ENCODE data around the gene RASAL3.
"Not testable (repeated sequence)": the region's sequence is repeated elsewhere in the genome, so short reads cannot be mapped to it uniquely, and the experiment has no call there.

The RASAL3 gene

GRCh38 chr19:15476325-15476724 is 12.0 kb upstream of the RASAL3 start:
- no peak overlapping the region for H3K4me3 ChIP-seq
- H3K27ac ChIP-seq: no peak overlapping the region
- no peak for TF ChIP-seq FOXP2 (optimal IDR thresholded peaks at IDR 0.05; ENCODE audit: control extremely low read depth, extremely low read length, insufficient read depth)
- no peak for TF ChIP-seq POLR2AphosphoS5 (IDR thresholded peaks at IDR 0.05; ENCODE audit: borderline replicate concordance, low read depth, low read length)
- no peak for TF ChIP-seq EZH2 (IDR thresholded peaks at IDR 0.05)
- no peak for DNase-seq (ENCODE audit: low read depth, low spot score)
- H3K9ac ChIP-seq (ENCODE audit: insufficient read length): no peak overlapping the region
- no peaks in the 10 kb centered on the region for H3K9me3 ChIP-seq (ENCODE audit: low read depth, low read length)
- no peaks in the 10 kb centered on the region for H3K36me3 ChIP-seq (ENCODE audit: insufficient read depth, low read length)

- Histone ChIP-seq H3K9ac (ENCODE audit: insufficient read length) (no peak overlapping the region), H3K27ac (no peak overlapping the region), H3K36me3 (ENCODE audit: insufficient read depth, low read length) (no peaks in the 10 kb centered on the region), H3K9me3 (ENCODE audit: low read depth, low read length) (no peaks in the 10 kb centered on the region), H3K4me3 (no peak overlapping the region)
- DNase-seq (ENCODE audit: low read depth, low spot score): no peak
- TF ChIP-seq FOXP2 (optimal IDR thresholded peaks at IDR 0.05; ENCODE audit: control extremely low read depth, extremely low read length, insufficient read depth): no peak
- TF ChIP-seq EZH2 (IDR thresholded peaks at IDR 0.05): no peak
- no peak for TF ChIP-seq POLR2AphosphoS5 (IDR thresholded peaks at IDR 0.05; ENCODE audit: borderline replicate concordance, low read depth, low read length)
Observed at GRCh38 chr19:15475611-15476010, 11.3 kb upstream of the RASAL3 start.

- no peak for TF ChIP-seq EZH2 (IDR thresholded peaks at IDR 0.05)
- no peak for TF ChIP-seq POLR2AphosphoS5 (IDR thresholded peaks at IDR 0.05; ENCODE audit: borderline replicate concordance, low read depth, low read length)
- no peak for TF ChIP-seq FOXP2 (optimal IDR thresholded peaks at IDR 0.05; ENCODE audit: control extremely low read depth, extremely low read length, insufficient read depth)
- Histone ChIP-seq H3K27ac (no peak overlapping the region), H3K9me3 (ENCODE audit: low read depth, low read length) (no peaks in the 10 kb centered on the region), H3K4me3 (no peak overlapping the region), H3K36me3 (ENCODE audit: insufficient read depth, low read length) (no peaks in the 10 kb centered on the region), H3K9ac (ENCODE audit: insufficient read length) (no peak overlapping the region)
- DNase-seq (ENCODE audit: low read depth, low spot score): no peak
Observed at GRCh38 chr19:15475169-15475568, 10.8 kb upstream of the RASAL3 start.

- not testable (repeated sequence) for H3K4me3 ChIP-seq; H3K9ac ChIP-seq (ENCODE audit: insufficient read length); H3K27ac ChIP-seq
Observed at GRCh38 chr19:15473821-15474220, 9.5 kb upstream of the RASAL3 start.

GRCh38 chr19:15471639-15472101 is 7.3 kb upstream of the RASAL3 start:
- Histone ChIP-seq H3K9ac (ENCODE audit: insufficient read length) (no peak overlapping the region), H3K4me3 (no peak overlapping the region), H3K36me3 (ENCODE audit: insufficient read depth, low read length) (no peaks in the 10 kb centered on the region), H3K9me3 (ENCODE audit: low read depth, low read length) (no peaks in the 10 kb centered on the region), H3K27ac (no peak overlapping the region)
- no peak for TF ChIP-seq EZH2 (IDR thresholded peaks at IDR 0.05)
- no peak for TF ChIP-seq POLR2AphosphoS5 (IDR thresholded peaks at IDR 0.05; ENCODE audit: borderline replicate concordance, low read depth, low read length)
- no peak for TF ChIP-seq FOXP2 (optimal IDR thresholded peaks at IDR 0.05; ENCODE audit: control extremely low read depth, extremely low read length, insufficient read depth)
- no peak for DNase-seq (ENCODE audit: low read depth, low spot score)

More at GRCh38 chr19:15473821-15474220, 9.5 kb upstream of the RASAL3 start:
- not testable (repeated sequence) for H3K36me3 ChIP-seq (ENCODE audit: insufficient read depth, low read length); H3K9me3 ChIP-seq (ENCODE audit: low read depth, low read length); DNase-seq (ENCODE audit: low read depth, low spot score)

GRCh38 chr19:15469513-15470297 is 5.4 kb upstream of the RASAL3 start:
- Histone ChIP-seq H3K4me3 (peak overlapping the region; percentile 12; the same call in 1 of the 2 replicates), H3K9me3 (ENCODE audit: low read depth, low read length) (no peaks in the 10 kb centered on the region), H3K9ac (ENCODE audit: insufficient read length) (no peak overlapping the region), H3K27ac (no peak overlapping the region), H3K36me3 (ENCODE audit: insufficient read depth, low read length) (no peaks in the 10 kb centered on the region)
- TF ChIP-seq POLR2AphosphoS5 (IDR thresholded peaks at IDR 0.05; ENCODE audit: borderline replicate concordance, low read depth, low read length) (peak; percentile 52; the same call in 1 of the 2 replicates), FOXP2 (optimal IDR thresholded peaks at IDR 0.05; ENCODE audit: control extremely low read depth, extremely low read length, insufficient read depth) (no peak), EZH2 (IDR thresholded peaks at IDR 0.05) (no peak)
- DNase-seq (ENCODE audit: low read depth, low spot score): no peak

- no peak overlapping the region; the same call in 1 of the 2 replicates for H3K27ac ChIP-seq
- H3K4me3 ChIP-seq: 0 out of 2 replicates have a peak overlapping the region, but pooled peaks have one; percentile 12
- no peak for TF ChIP-seq FOXP2 (optimal IDR thresholded peaks at IDR 0.05; ENCODE audit: control extremely low read depth, extremely low read length, insufficient read depth)
- no peak for TF ChIP-seq EZH2 (IDR thresholded peaks at IDR 0.05)
- no peaks in the 10 kb centered on the region for H3K9me3 ChIP-seq (ENCODE audit: low read depth, low read length)
- no peak overlapping the region for H3K9ac ChIP-seq (ENCODE audit: insufficient read length)
- DNase-seq (ENCODE audit: low read depth, low spot score): no peak
- H3K36me3 ChIP-seq (ENCODE audit: insufficient read depth, low read length): no peaks in the 10 kb centered on the region
Observed at GRCh38 chr19:15468675-15469512, 4.5 kb upstream of the RASAL3 start.

GRCh38 chr19:15467734-15468214 is 3.4 kb upstream of the RASAL3 start:
- H3K36me3 ChIP-seq (ENCODE audit: insufficient read depth, low read length): no peaks in the 10 kb centered on the region
- no peak overlapping the region for H3K9ac ChIP-seq (ENCODE audit: insufficient read length)
- H3K9me3 ChIP-seq (ENCODE audit: low read depth, low read length): no peaks in the 10 kb centered on the region
- no peak for TF ChIP-seq FOXP2 (optimal IDR thresholded peaks at IDR 0.05; ENCODE audit: control extremely low read depth, extremely low read length, insufficient read depth)
- TF ChIP-seq EZH2 (IDR thresholded peaks at IDR 0.05): no peak
- no peak for TF ChIP-seq POLR2AphosphoS5 (IDR thresholded peaks at IDR 0.05; ENCODE audit: borderline replicate concordance, low read depth, low read length)
- no peak overlapping the region for H3K4me3 ChIP-seq
- no peak overlapping the region for H3K27ac ChIP-seq
- DNase-seq (ENCODE audit: low read depth, low spot score): no peak
